GM19395 (cell line): ENCODE data around the gene FUT8.

ENCODE experiments used
- ATAC-seq: cut with Tn5 transposase; IDR thresholded peaks from one replicate; pipeline ENCODE4 v1.9.1; 2021; ENCODE audit warnings: mild to moderate bottlenecking, moderate library complexity; ENCODE audit not compliant: unreplicated experiment

Gene FUT8

DNA sequence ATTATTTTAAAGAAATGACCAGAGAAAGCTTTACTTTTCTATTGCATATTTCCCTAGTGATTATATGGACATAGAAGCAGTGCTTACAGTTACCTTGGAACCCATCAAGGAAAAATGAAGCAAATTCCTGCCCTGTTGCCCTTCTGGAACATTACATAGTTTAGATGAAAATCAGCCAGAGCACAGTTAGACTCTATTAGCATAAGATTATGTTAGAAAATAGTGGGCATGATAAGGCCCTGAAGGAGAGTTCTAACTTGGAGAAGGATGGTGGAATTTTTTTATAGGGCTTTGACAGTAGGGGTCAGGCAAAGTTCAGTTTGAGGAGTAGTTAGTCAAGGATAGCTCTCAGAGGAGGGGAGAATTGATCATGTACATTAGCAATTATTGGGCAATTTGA lies 74.3 kb downstream of the FUT8 start:
- no peak for ATAC-seq

DNA sequence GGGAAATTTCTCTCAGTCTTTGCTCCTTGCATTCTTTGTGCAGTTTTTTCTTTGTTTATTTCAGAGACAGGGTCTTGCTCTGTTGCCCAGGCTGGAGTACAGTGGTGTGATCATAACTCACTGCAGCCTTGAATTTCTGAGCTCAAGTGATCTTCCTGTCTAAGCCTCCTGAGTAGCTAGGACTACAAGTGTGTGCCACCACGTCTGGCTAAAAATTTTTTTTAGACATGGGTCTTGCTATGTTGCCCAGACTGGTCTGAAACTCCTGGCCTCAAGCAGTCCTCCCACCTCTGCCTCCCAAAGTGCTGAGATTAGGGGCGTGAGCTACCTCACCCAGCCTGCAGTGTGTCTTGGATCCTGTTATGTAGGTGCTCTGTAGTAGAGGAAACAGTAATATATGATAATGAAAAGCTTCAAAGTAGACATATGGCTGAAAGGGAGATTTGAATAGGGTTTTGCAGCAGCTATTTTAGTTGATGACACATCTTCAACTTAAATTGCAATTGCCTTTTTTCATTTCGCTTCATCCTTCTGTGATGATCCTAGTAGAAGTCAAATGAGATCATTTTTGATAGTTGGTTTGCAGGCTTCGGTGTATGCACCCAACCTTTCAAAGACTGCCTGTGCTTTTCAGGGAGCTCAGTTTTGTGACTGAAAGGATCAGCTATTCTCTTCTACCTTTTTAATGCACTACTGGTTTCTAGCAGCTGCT lies 75.4 kb downstream of the FUT8 start:
- ATAC-seq, result peak; percentile 60

DNA sequence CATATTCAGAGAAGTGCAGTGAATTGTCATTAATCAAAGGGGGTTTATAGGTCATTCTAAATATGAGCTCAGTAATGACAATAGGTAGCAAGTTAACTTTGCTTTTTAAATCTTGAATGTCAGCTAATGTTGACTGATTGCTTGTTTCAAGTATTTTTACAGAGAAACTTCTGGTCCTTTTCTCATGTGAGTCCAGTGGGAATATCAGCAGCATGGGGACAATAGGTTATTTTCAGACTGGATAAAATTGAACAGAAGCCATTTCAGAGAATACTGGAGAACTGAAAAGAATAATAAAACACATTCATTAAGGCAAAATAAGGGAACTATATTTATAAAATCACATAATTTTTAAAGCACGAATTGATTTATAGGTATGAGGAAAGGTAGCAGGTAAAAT lies 78.7 kb downstream of the FUT8 start:
- ATAC-seq, result no peak

- ATAC-seq, result no peak
Measured at GRCh38 chr14:65492266-65492665, 79.7 kb downstream of the FUT8 start.

DNA sequence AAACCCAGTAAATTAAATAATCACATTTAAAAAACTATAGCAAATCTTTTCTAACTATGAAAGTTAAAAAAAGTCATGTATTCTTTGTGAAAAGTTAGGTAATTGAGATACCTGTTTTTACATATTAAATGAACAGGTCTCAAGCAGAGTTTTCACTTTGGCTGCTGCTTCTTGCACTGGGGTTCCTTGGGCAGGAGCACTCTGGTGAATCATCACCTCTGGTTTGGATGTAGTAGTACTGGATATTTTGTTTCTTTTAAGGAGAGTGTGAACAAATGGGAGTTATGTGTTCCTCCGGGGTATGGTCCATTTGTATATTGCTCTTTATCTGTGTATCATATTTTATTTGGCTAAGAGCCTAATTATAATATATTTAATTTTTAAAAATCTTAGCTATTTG lies 82.7 kb downstream of the FUT8 start:
- ATAC-seq, result no peak

- no peak for ATAC-seq
Measured at GRCh38 chr14:65496178-65496993, 83.9 kb downstream of the FUT8 start.

DNA sequence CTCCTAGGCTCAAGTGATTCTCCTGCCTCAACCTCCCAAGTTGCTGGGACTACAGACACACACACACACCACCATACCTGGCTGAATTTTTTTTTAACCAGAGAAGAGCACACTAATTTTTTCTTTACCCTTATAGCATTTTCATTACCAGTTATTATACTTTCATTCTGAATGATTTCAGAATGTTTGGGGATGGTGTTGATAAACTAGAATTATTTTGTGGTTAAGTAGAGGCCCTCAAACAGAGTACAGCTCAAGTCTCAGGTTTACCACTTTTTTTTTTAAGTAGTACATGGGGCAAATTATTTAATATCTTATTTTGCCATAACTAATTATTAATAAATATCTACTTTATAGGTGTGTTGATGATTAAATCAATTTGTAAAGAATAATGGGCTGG lies 86.6 kb downstream of the FUT8 start:
- no peak for ATAC-seq

GRCh38 chr14:65500075-65500474 lies 87.5 kb downstream of the FUT8 start:
- ATAC-seq, result no peak

DNA sequence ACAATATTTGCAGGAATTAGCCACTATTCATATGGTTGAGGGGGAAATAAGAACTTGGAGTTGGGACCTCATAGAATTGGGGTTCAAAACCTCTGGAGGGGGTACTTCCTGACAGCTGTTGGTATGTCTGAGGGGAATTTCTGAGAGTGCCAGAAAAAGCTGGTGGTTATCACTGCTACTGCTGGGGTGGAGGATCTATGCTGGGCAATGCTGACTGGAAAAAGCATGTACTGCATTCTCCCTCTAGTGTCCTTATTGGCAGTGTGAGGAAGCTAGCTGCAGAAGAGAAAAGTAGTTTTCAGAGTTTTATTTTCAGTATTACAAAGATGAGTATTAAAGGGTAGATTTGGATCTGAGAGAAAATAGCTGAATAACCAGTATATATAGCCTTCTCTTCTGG lies 88.8 kb downstream of the FUT8 start:
- ATAC-seq, result no peak

DNA sequence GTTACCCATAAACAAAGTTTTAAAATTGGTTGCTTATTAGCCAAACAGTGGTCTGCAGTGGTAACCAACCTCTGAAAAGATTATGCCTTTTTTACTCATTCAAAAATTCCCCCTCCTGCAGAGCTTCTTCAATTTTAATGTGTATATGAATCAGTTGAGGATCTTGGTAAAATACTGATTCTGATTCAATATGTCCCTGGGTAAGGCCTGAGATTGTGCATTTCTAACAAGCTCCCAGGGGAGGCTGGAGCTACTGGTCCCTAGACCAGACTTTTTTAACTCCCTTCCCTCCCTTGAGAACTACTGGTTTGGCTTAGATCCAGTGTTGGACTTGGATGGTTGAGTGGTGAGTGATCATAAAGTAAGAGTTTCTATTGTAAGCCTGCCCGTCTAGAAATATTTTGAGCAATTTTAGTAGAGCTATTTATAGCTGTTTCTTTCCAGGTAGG lies 90.2 kb downstream of the FUT8 start:
- ATAC-seq, result peak; percentile 59

DNA sequence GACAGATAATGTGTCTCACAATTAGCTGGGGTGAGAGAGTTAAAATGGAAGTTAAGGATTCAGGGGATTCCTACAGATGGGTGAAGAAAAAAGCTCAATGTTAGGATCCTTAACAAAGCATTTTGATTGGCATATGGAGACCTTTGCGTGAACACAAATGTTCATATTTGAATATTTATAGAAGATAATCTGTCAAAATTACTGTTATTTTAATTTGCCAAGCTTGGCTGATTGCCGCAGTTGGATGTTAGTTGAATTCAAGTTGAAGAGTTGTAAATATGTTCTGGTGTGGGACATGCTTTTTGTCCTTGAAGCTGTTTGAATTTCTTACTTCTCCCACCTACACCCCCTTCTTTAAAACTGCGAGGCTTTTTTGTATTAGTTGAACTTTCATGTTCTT lies 91.2 kb downstream of the FUT8 start:
- ATAC-seq, result no peak

- ATAC-seq, result no peak
Measured at GRCh38 chr14:65506801-65507200, 94.3 kb downstream of the FUT8 start.

GRCh38 chr14:65509842-65510241 lies 97.3 kb downstream of the FUT8 start:
- no peak for ATAC-seq

- ATAC-seq, result no peak
Measured at GRCh38 chr14:65513671-65514070, 101.1 kb downstream of the FUT8 start.

DNA sequence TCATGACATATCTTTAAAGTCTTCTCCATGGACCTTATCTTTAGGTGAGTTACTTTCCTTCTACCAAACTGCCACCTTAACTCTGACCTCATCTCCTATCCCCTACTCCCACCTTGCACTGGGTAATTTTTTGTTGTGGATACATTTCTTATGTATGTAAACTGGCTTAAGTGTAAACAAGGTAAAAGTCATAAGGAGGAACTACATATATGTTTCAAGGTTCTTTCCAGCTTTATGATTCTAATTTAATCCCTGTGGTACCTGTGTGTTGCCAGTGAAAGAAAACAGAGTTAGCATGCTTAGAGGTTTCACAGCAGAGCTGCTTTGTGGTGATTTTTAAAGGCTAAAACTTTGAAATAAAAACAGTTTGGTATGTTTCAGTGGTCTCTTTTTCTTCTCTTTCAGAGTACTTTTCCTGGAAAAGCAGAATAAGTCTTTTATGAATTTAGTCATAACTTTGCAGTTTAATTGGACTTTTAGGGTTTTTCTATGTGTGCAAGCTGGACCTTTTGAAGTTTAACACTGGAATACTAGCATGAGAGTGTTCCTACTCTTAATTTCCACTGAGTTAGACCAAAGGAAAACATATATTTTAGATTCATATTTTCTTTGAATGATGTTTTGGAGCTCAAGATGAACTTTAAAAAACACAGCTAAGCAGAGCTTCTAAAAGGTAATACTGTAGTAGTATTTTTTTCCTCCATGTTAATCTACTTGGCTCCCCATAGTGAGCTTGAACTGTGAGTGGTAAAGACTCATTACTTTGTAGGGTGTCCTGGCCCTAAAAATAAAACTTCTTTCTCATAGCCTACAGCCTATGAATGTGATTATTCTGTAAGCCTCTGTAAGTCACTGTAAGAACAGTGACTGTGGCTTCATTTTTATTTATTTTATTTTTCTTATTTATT lies 105.4 kb downstream of the FUT8 start:
- no peak for ATAC-seq

DNA sequence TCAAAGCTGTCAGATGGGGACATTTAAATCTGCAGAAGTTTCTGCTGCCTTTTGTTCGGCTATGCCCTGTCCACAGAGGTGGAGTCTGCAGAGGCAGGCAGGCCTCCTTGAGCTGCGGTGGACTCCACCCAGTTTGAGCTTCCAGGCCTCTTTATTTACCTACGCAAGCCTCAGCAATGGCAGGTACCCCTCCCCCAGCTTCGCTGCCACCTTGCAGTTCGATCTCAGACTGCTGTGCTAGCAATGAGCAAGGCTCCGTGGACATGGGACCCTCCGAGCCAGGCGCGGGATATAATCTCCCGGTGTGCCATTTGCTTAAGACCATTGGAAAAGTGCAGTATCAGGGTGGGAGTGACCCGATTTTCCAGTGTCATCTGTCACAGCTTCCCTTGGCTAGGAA lies 115.5 kb downstream of the FUT8 start:
- no peak for ATAC-seq

DNA sequence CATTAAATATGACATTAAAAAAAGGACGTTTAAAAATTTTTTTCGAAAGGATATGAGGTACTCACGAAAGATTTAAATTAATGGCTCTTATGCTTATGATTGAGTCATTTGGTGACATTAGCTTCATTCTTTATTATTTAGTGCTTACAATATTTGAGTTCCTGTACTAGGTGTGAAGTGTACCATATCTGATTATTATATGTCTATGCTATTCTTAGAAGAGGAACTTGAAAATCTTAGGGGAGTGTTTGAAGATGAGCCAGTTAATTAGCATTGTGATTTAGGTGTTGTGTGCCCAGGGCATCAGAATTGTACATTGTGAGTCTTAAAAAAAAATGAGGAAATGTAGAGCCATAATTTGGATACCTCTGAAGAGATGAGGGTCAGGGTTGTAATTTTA lies 118.6 kb downstream of the FUT8 start:
- no peak for ATAC-seq

GRCh38 chr14:65533736-65534404 lies 121.3 kb downstream of the FUT8 start:
- ATAC-seq, result no peak

GRCh38 chr14:65536781-65537423 lies 124.4 kb downstream of the FUT8 start:
- no peak for ATAC-seq

DNA sequence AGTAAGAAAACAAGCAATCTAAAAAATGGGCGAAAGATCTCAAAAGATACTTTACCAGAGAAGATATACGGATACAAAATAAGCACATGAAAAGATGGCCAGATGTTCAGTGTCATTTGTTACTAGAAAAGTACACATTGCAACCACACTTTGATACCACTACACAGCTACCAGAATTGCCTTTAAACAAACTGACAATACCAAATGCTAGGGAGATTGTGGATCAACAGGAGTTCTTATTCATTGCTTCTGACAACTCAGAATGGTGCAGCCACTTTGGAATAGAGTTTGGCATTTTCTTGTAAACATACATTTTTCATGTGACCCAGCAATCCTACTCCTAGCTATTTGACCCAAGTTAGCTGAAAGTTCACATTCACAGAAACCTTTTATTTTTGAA lies 136.3 kb downstream of the FUT8 start:
- no peak for ATAC-seq
